ENCODE data around the gene GRAP2.

- TF ChIP-seq, protein P1, sequence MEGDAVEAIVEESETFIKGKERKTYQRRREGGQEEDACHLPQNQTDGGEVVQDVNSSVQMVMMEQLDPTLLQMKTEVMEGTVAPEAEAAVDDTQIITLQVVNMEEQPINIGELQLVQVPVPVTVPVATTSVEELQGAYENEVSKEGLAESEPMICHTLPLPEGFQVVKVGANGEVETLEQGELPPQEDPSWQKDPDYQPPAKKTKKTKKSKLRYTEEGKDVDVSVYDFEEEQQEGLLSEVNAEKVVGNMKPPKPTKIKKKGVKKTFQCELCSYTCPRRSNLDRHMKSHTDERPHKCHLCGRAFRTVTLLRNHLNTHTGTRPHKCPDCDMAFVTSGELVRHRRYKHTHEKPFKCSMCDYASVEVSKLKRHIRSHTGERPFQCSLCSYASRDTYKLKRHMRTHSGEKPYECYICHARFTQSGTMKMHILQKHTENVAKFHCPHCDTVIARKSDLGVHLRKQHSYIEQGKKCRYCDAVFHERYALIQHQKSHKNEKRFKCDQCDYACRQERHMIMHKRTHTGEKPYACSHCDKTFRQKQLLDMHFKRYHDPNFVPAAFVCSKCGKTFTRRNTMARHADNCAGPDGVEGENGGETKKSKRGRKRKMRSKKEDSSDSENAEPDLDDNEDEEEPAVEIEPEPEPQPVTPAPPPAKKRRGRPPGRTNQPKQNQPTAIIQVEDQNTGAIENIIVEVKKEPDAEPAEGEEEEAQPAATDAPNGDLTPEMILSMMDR (conservative IDR thresholded peaks at IDR 0.05; ENCODE audit: low read length): no peak
- TF ChIP-seq EZH2phosphoT487 (IDR thresholded peaks at IDR 0.05; ENCODE audit: borderline replicate concordance): no peak
Observed at GRCh38 chr22:39952347-39952746, 51.5 kb downstream of the GRAP2 start.

Data from Loucy (cell line).